ENCODE results near the gene EIF3J.
A peak's percentile ranks its signal among the peaks of the same experiment; 100 is the strongest.
"Not testable (repeated sequence)": the region's sequence is repeated elsewhere in the genome, so short reads cannot be mapped to it uniquely, and the experiment has no call there.

The EIF3J gene

GRCh38 chr15:44536962-44537734 is at the start of gene EIF3J:
EIF3J (plus strand) TSS chr15:44537147; CDS start chr15:44537195, 48 bp downstream.
- DNase-seq, result peak; percentile 94
- peak within 1 kb of the TSS; percentile 96 for H3K27ac Mint-ChIP-seq
- H3K36me3 Mint-ChIP-seq (ENCODE audit: low read depth), result peaks cover 40% of the 10 kb centered on the region
- no peaks in the 10 kb centered on the region for H3K9me3 Mint-ChIP-seq
- peak within 1 kb of the TSS; percentile 97 for H3K4me3 Mint-ChIP-seq
- peak; percentile 98 for ATAC-seq
- no peaks in the 10 kb centered on the region for H3K27me3 Mint-ChIP-seq
- peaks cover 53% of the 10 kb centered on the region for H3K4me1 Mint-ChIP-seq

GRCh38 chr15:44489464-44489863 is 47.5 kb upstream of the EIF3J start:
- Mint-ChIP-seq H3K36me3 (ENCODE audit: low read depth) (peaks cover 38% of the 10 kb centered on the region), H3K27me3 (no peaks in the 10 kb centered on the region)
- DNase-seq, result no peak

GRCh38 chr15:44490622-44491021 is 46.3 kb upstream of the EIF3J start:
- H3K36me3 Mint-ChIP-seq (ENCODE audit: low read depth), result peaks cover 42% of the 10 kb centered on the region
- DNase-seq (no peak), ATAC-seq (no peak)
- H3K27ac Mint-ChIP-seq, result no peak overlapping the region
- H3K4me1 Mint-ChIP-seq, result peaks cover 28% of the 10 kb centered on the region
- no peaks in the 10 kb centered on the region for H3K27me3 Mint-ChIP-seq
- H3K4me3 Mint-ChIP-seq, result no peak overlapping the region
- no peaks in the 10 kb centered on the region for H3K9me3 Mint-ChIP-seq

More at GRCh38 chr15:44489464-44489863, 47.5 kb upstream of the EIF3J start:
- Mint-ChIP-seq H3K27ac (peak overlapping the region; percentile 65), H3K4me1 (peaks cover 31% of the 10 kb centered on the region), H3K4me3 (no peak overlapping the region), H3K9me3 (no peaks in the 10 kb centered on the region)
- ATAC-seq, result peak; percentile 93

- Mint-ChIP-seq H3K4me3 (no peak overlapping the region), H3K36me3 (ENCODE audit: low read depth) (peaks cover 47% of the 10 kb centered on the region), H3K4me1 (peaks cover 20% of the 10 kb centered on the region), H3K27me3 (no peaks in the 10 kb centered on the region), H3K9me3 (no peaks in the 10 kb centered on the region), H3K27ac (no peak overlapping the region)
- ATAC-seq, result no peak
- no peak for DNase-seq
Measured at GRCh38 chr15:44492040-44492439, 44.9 kb upstream of the EIF3J start.

- peak overlapping the region; percentile 9 for H3K27ac Mint-ChIP-seq
Measured at GRCh38 chr15:44492672-44493071, 44.3 kb upstream of the EIF3J start.

GRCh38 chr15:44495562-44495961 is 41.4 kb upstream of the EIF3J start:
- H3K4me3 Mint-ChIP-seq, result no peak overlapping the region
- no peak overlapping the region for H3K27ac Mint-ChIP-seq
- H3K9me3 Mint-ChIP-seq, result no peaks in the 10 kb centered on the region
- ATAC-seq, result no peak
- H3K27me3 Mint-ChIP-seq, result no peaks in the 10 kb centered on the region
- peaks cover 8% of the 10 kb centered on the region for H3K4me1 Mint-ChIP-seq
- H3K36me3 Mint-ChIP-seq (ENCODE audit: low read depth), result peaks cover 27% of the 10 kb centered on the region
- no peak for DNase-seq

More at GRCh38 chr15:44492672-44493071, 44.3 kb upstream of the EIF3J start:
- DNase-seq, result no peak
- H3K4me1 Mint-ChIP-seq, result peaks cover 20% of the 10 kb centered on the region
- H3K36me3 Mint-ChIP-seq (ENCODE audit: low read depth), result peaks cover 41% of the 10 kb centered on the region
- H3K9me3 Mint-ChIP-seq, result no peaks in the 10 kb centered on the region
- ATAC-seq, result no peak
- no peak overlapping the region for H3K4me3 Mint-ChIP-seq
- no peaks in the 10 kb centered on the region for H3K27me3 Mint-ChIP-seq

- no peaks in the 10 kb centered on the region for H3K27me3 Mint-ChIP-seq
- H3K36me3 Mint-ChIP-seq (ENCODE audit: low read depth), result peaks cover 18% of the 10 kb centered on the region
- DNase-seq (no peak), ATAC-seq (peak; percentile 40)
- peaks cover 17% of the 10 kb centered on the region for H3K4me1 Mint-ChIP-seq
- H3K9me3 Mint-ChIP-seq, result no peaks in the 10 kb centered on the region
- H3K27ac Mint-ChIP-seq, result peak overlapping the region; percentile 1
- H3K4me3 Mint-ChIP-seq, result no peak overlapping the region
Measured at GRCh38 chr15:44500555-44500954, 36.4 kb upstream of the EIF3J start.

- Mint-ChIP-seq H3K27ac (peak overlapping the region; percentile 4), H3K27me3 (no peaks in the 10 kb centered on the region), H3K36me3 (ENCODE audit: low read depth) (peaks cover 15% of the 10 kb centered on the region), H3K9me3 (no peaks in the 10 kb centered on the region), H3K4me1 (peaks cover 17% of the 10 kb centered on the region), H3K4me3 (no peak overlapping the region)
- DNase-seq (no peak), ATAC-seq (peak; percentile 57)
Measured at GRCh38 chr15:44501768-44502366, 35.1 kb upstream of the EIF3J start.

GRCh38 chr15:44516436-44516835 is 20.5 kb upstream of the EIF3J start:
- ATAC-seq (no peak), DNase-seq (no peak)
- peaks cover 22% of the 10 kb centered on the region for H3K36me3 Mint-ChIP-seq (ENCODE audit: low read depth)
- no peaks in the 10 kb centered on the region for H3K27me3 Mint-ChIP-seq
- no peak overlapping the region for H3K27ac Mint-ChIP-seq
- no peak overlapping the region for H3K4me3 Mint-ChIP-seq
- peaks cover 4% of the 10 kb centered on the region for H3K4me1 Mint-ChIP-seq
- H3K9me3 Mint-ChIP-seq, result no peaks in the 10 kb centered on the region

GRCh38 chr15:44519537-44519936 is 17.4 kb upstream of the EIF3J start:
- H3K9me3 Mint-ChIP-seq, result no peaks in the 10 kb centered on the region
- no peak overlapping the region for H3K4me3 Mint-ChIP-seq
- no peak overlapping the region for H3K27ac Mint-ChIP-seq
- H3K4me1 Mint-ChIP-seq, result peaks cover 3% of the 10 kb centered on the region
- DNase-seq (no peak), ATAC-seq (no peak)
- H3K36me3 Mint-ChIP-seq (ENCODE audit: low read depth), result peaks cover 34% of the 10 kb centered on the region
- no peaks in the 10 kb centered on the region for H3K27me3 Mint-ChIP-seq

- Mint-ChIP-seq H3K9me3 (no peaks in the 10 kb centered on the region), H3K4me1 (peaks cover 2% of the 10 kb centered on the region), H3K36me3 (ENCODE audit: low read depth) (peaks cover 31% of the 10 kb centered on the region), H3K27me3 (no peaks in the 10 kb centered on the region), H3K27ac (peak overlapping the region; percentile 22), H3K4me3 (no peak overlapping the region)
- DNase-seq, result no peak
- no peak for ATAC-seq
Measured at GRCh38 chr15:44525018-44525417, 11.9 kb upstream of the EIF3J start.

GRCh38 chr15:44527241-44527640 is 9.7 kb upstream of the EIF3J start:
- Mint-ChIP-seq H3K36me3 (ENCODE audit: low read depth) (peaks cover 22% of the 10 kb centered on the region), H3K4me1 (peaks cover 2% of the 10 kb centered on the region), H3K27me3 (no peaks in the 10 kb centered on the region), H3K27ac (no peak overlapping the region), H3K9me3 (no peaks in the 10 kb centered on the region), H3K4me3 (no peak overlapping the region)
- DNase-seq (no peak), ATAC-seq (no peak)

- Mint-ChIP-seq H3K9me3 (no peaks in the 10 kb centered on the region), H3K4me1 (peaks cover 6% of the 10 kb centered on the region), H3K4me3 (no peak overlapping the region), H3K36me3 (ENCODE audit: low read depth) (peaks cover 14% of the 10 kb centered on the region), H3K27me3 (no peaks in the 10 kb centered on the region), H3K27ac (no peak overlapping the region)
- no peak for ATAC-seq
- DNase-seq, result no peak
Measured at GRCh38 chr15:44529864-44530604, 6.9 kb upstream of the EIF3J start.

GRCh38 chr15:44530653-44531052 is 6.3 kb upstream of the EIF3J start:
- Mint-ChIP-seq H3K4me3 (no peak overlapping the region), H3K4me1 (peaks cover 10% of the 10 kb centered on the region), H3K27ac (peak overlapping the region; percentile 35), H3K27me3 (no peaks in the 10 kb centered on the region), H3K36me3 (ENCODE audit: low read depth) (peaks cover 14% of the 10 kb centered on the region), H3K9me3 (no peaks in the 10 kb centered on the region)
- ATAC-seq, result no peak
- no peak for DNase-seq

GRCh38 chr15:44532275-44532674 is 4.7 kb upstream of the EIF3J start:
- H3K36me3 Mint-ChIP-seq (ENCODE audit: low read depth); H3K4me3 Mint-ChIP-seq; H3K9me3 Mint-ChIP-seq; H3K27me3 Mint-ChIP-seq; H3K27ac Mint-ChIP-seq; DNase-seq; ATAC-seq: not testable (repeated sequence)
- peaks cover 16% of the 10 kb centered on the region for H3K4me1 Mint-ChIP-seq

Measured in activated naive CD8-positive, alpha-beta T cell treated with anti-CD3 and anti-CD28 coated beads, Interleukin-2, amount 50 U/mL, for 24 hours (primary cell).